WTC11 (cell line): Measurements from ENCODE around the gene NID2. TPM values are rescaled to one million over a fixed set of nuclear protein-coding genes. Genes with fewer than 3 reads are reported as not detected.

Source experiments
- ATAC-seq: fragments of 200-7000 bp; cut with Tn5 transposase; 2 replicates; pipeline ENCODE4 v1.10.0; 2021; ENCODE audit warnings: mild to moderate bottlenecking, moderate library complexity
- CTCF ChIA-PET: fragments of 300-600 bp; sonication (Branson Sonifier 250); formaldehyde crosslinking; loops from one replicate; lab custom pipeline; 2021; ENCODE audit warnings: antibody characterized with exemption; lab: Charles Lee
- POLR2A ChIA-PET: fragments of 350-600 bp; sonication (Branson Sonifier 250); formaldehyde crosslinking; loops from one replicate; lab custom pipeline; 2021; ENCODE audit warnings: antibody characterized with exemption; lab: Charles Lee
- DNase-seq: peaks from one replicate; pipeline ENCODE4 v3.0.0; 2021; ENCODE audit warnings: low spot score
- H3K27ac Mint-ChIP-seq: 2 replicates; pipeline ENCODE4 v1.8.0; 2021; ENCODE audit warnings: mixed read lengths
- H3K27me3 Mint-ChIP-seq: 2 replicates; pipeline ENCODE4 v1.8.0; 2021; ENCODE audit warnings: low read depth, mild to moderate bottlenecking, moderate library complexity, mixed read lengths
- H3K36me3 Mint-ChIP-seq: 2 replicates; pipeline ENCODE4 v1.8.0; 2021; ENCODE audit warnings: mixed read lengths
- H3K4me1 Mint-ChIP-seq: 2 replicates; pipeline ENCODE4 v1.8.0; 2022; ENCODE audit warnings: mixed read lengths
- H3K4me3 Mint-ChIP-seq: 2 replicates; pipeline ENCODE4 v1.8.0; 2021; ENCODE audit warnings: mild to moderate bottlenecking, moderate library complexity, mixed read lengths
- H3K9me3 Mint-ChIP-seq: 2 replicates; pipeline ENCODE4 v1.8.0; 2021; ENCODE audit warnings: mixed read lengths
- MYBL2 ChIP-seq: sonication (generic); formaldehyde crosslinking; IDR thresholded peaks from 2 replicates; pipeline ENCODE4 v1.8.1; 2023; ENCODE audit warnings: mild to moderate bottlenecking, moderate library complexity, missing genetic modification reagents
- NFE2L1 ChIP-seq: sonication (generic); formaldehyde crosslinking; IDR thresholded peaks from 2 replicates; pipeline ENCODE4 v1.8.1; 2023; ENCODE audit warnings: missing genetic modification reagents
- OVOL2 ChIP-seq: fragments of 250-450 bp; sonication (Bioruptor Pico); IDR thresholded peaks from 2 replicates; pipeline ENCODE4 v1.9.0; 2021; ENCODE audit warnings: mild to moderate bottlenecking, borderline replicate concordance
- RORB ChIP-seq: fragments of 250-450 bp; sonication (Bioruptor Pico); IDR thresholded peaks from 2 replicates; pipeline ENCODE4 v1.9.0; 2021; ENCODE audit warnings: mild to moderate bottlenecking
- TP53 ChIP-seq: sonication (generic); formaldehyde crosslinking; IDR thresholded peaks from 2 replicates; pipeline ENCODE4 v1.8.1; 2023; ENCODE audit warnings: mild to moderate bottlenecking, missing genetic modification reagents
- ZNF121 ChIP-seq: sonication (generic); formaldehyde crosslinking; IDR thresholded peaks from 2 replicates; pipeline ENCODE4 v1.8.0; 2023; ENCODE audit warnings: missing genetic modification reagents
- ZNF138 ChIP-seq: sonication (generic); formaldehyde crosslinking; conservative IDR thresholded peaks from 2 replicates; pipeline ENCODE4 v1.8.1; 2022; ENCODE audit warnings: mild to moderate bottlenecking, moderate library complexity, missing genetic modification reagents
- total RNA-seq: library from RNA; stranded (reverse); gene quantifications from 3 replicates; pipeline ENCODE4 v1.2.3, GENCODE V29; 2021
- TF ChIP-seq, protein P1 (sequence below): sonication (generic); formaldehyde crosslinking; IDR thresholded peaks from 2 replicates; pipeline ENCODE4 v1.8.0; 2023; ENCODE audit warnings: mild to moderate bottlenecking, missing genetic modification reagents
- TF ChIP-seq, protein P2 (sequence below): fragments of 250-450 bp; sonication (Bioruptor Pico); IDR thresholded peaks from 2 replicates; pipeline ENCODE4 v1.9.0; 2021; ENCODE audit warnings: mild to moderate bottlenecking
- TF ChIP-seq, protein P3 (sequence below): sonication (generic); formaldehyde crosslinking; IDR thresholded peaks from 2 replicates; pipeline ENCODE4 v1.8.0; 2022; ENCODE audit warnings: mild to moderate bottlenecking, missing genetic modification reagents
- TF ChIP-seq, protein P4 (sequence below): sonication (generic); formaldehyde crosslinking; IDR thresholded peaks from 2 replicates; pipeline ENCODE4 v1.8.0; 2023; ENCODE audit warnings: missing genetic modification reagents, mild to moderate bottlenecking, borderline replicate concordance
- TF ChIP-seq, protein P5 (sequence below): sonication (generic); formaldehyde crosslinking; IDR thresholded peaks from 2 replicates; pipeline ENCODE4 v1.8.0; 2022; ENCODE audit warnings: mild to moderate bottlenecking, missing genetic modification reagents
- TF ChIP-seq, protein P6 (sequence below): fragments of 250-450 bp; sonication (Bioruptor Pico); IDR thresholded peaks from 2 replicates; pipeline ENCODE4 v1.8.0; 2021; ENCODE audit warnings: mild to moderate bottlenecking
- TF ChIP-seq, protein P7 (sequence below): fragments of 250-450 bp; sonication (Bioruptor Pico); IDR thresholded peaks from 2 replicates; pipeline ENCODE4 v2.1.2; 2022; ENCODE audit warnings: mild to moderate bottlenecking, moderate library complexity
- TF ChIP-seq, protein P8 (sequence below): sonication (generic); formaldehyde crosslinking; IDR thresholded peaks from 2 replicates; pipeline ENCODE4 v1.8.0; 2022; ENCODE audit warnings: mild to moderate bottlenecking, missing genetic modification reagents

Gene NID2
- total RNA-seq, 1 experiment from 2014 or later: 5.4 TPM

DNA sequence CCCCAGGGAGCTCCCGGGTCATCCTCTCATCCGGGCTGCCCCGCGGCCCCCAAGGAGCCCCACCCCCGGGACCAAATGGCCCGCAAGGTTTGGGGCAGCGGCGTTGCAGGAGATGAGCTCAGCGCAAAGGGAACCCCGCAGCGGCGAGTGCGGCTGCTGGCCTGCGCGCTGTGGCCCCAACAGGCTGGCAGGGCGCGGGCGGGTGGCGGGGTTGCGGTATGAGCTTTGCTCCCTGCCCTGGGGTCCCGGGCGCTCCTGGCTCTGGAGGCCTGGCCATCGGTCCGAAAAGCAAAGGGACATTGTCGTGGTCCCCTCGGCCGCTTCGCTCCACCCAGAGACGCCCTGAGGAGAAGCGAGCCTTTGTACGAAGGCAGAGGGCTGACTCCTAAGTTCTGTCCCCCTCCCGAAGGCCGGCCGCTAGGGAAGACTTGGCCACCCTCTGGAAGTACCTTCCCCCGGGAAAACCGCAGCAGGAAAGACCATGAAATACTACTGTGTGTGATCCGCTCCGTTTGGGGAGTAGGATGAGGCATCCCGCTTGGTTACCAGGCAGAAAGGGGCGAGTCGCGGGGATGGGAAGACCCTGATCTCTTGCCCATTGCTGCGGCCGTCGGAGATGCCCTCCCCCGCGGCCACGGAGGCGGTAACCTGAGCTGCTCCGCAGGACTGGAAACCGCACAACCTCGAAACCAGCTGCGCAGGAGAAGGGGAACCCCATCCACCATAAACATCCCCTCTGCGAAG, 620 bp upstream of the NID2 start (continued):
- TF ChIP-seq, protein P1, sequence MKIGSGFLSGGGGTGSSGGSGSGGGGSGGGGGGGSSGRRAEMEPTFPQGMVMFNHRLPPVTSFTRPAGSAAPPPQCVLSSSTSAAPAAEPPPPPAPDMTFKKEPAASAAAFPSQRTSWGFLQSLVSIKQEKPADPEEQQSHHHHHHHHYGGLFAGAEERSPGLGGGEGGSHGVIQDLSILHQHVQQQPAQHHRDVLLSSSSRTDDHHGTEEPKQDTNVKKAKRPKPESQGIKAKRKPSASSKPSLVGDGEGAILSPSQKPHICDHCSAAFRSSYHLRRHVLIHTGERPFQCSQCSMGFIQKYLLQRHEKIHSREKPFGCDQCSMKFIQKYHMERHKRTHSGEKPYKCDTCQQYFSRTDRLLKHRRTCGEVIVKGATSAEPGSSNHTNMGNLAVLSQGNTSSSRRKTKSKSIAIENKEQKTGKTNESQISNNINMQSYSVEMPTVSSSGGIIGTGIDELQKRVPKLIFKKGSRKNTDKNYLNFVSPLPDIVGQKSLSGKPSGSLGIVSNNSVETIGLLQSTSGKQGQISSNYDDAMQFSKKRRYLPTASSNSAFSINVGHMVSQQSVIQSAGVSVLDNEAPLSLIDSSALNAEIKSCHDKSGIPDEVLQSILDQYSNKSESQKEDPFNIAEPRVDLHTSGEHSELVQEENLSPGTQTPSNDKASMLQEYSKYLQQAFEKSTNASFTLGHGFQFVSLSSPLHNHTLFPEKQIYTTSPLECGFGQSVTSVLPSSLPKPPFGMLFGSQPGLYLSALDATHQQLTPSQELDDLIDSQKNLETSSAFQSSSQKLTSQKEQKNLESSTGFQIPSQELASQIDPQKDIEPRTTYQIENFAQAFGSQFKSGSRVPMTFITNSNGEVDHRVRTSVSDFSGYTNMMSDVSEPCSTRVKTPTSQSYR (CRISPR knock-in tag): 0 out of 2 replicates have a peak, but pooled peaks have one; percentile 8
- 0 out of 2 replicates have a peak, but pooled peaks have one; percentile 23 for TF ChIP-seq TP53

DNA sequence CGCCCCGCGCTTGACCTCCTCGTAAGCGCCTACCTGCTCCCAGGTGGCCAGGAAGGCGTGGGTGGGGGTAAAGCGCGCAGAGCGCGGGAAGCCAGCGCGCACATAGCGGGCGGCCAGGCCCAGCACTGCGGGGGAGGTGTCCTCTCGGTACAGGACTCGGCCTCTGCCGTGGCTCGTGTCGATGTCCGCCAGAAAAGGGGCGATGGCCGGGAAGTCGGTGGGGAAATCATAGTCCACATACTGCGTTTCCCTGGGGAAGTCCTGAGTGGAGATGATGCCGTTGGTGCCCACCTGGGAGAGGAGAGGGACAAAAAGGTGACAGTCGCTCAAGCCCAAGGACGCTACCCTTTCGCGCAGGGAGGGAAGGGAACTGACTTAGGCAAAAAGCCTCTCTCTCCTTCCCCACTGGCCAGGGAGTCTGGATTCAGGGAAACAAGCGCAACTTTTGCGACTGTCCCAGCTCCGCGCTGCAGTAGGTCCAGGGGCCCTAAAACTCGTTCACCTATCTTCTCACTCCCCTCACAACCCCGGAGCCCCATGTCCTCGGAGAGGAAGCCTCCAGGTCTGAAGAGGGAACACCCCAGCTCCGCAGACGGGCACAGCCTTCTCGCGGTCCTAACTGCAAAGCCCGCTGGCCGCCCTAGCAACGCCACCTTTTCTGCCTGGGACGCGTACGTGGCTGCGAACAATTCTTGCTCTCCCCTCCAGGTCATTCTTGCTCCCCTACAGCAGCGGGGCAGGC, 815 bp downstream of the NID2 start:
- peak; percentile 47 for DNase-seq
- TF ChIP-seq, protein P2, sequence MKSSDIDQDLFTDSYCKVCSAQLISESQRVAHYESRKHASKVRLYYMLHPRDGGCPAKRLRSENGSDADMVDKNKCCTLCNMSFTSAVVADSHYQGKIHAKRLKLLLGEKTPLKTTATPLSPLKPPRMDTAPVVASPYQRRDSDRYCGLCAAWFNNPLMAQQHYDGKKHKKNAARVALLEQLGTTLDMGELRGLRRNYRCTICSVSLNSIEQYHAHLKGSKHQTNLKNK (CRISPR knock-in tag): no peak
- TF ChIP-seq, protein P3, sequence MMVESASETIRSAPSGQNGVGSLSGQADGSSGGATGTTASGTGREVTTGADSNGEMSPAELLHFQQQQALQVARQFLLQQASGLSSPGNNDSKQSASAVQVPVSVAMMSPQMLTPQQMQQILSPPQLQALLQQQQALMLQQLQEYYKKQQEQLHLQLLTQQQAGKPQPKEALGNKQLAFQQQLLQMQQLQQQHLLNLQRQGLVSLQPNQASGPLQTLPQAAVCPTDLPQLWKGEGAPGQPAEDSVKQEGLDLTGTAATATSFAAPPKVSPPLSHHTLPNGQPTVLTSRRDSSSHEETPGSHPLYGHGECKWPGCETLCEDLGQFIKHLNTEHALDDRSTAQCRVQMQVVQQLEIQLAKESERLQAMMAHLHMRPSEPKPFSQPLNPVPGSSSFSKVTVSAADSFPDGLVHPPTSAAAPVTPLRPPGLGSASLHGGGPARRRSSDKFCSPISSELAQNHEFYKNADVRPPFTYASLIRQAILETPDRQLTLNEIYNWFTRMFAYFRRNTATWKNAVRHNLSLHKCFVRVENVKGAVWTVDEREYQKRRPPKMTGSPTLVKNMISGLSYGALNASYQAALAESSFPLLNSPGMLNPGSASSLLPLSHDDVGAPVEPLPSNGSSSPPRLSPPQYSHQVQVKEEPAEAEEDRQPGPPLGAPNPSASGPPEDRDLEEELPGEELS (CRISPR knock-in tag): no peak
- TF ChIP-seq ZNF121 (CRISPR knock-in tag): peak; percentile 67; the same call in 1 of the 2 replicates
- TF ChIP-seq MYBL2 (CRISPR knock-in tag): no peak
- TF ChIP-seq ZNF138 (CRISPR knock-in tag): no peak
- no peak for TF ChIP-seq NFE2L1 (CRISPR knock-in tag)
- peak; percentile 34; the same call in 1 of the 2 replicates for TF ChIP-seq TP53
- TF ChIP-seq, protein P4, sequence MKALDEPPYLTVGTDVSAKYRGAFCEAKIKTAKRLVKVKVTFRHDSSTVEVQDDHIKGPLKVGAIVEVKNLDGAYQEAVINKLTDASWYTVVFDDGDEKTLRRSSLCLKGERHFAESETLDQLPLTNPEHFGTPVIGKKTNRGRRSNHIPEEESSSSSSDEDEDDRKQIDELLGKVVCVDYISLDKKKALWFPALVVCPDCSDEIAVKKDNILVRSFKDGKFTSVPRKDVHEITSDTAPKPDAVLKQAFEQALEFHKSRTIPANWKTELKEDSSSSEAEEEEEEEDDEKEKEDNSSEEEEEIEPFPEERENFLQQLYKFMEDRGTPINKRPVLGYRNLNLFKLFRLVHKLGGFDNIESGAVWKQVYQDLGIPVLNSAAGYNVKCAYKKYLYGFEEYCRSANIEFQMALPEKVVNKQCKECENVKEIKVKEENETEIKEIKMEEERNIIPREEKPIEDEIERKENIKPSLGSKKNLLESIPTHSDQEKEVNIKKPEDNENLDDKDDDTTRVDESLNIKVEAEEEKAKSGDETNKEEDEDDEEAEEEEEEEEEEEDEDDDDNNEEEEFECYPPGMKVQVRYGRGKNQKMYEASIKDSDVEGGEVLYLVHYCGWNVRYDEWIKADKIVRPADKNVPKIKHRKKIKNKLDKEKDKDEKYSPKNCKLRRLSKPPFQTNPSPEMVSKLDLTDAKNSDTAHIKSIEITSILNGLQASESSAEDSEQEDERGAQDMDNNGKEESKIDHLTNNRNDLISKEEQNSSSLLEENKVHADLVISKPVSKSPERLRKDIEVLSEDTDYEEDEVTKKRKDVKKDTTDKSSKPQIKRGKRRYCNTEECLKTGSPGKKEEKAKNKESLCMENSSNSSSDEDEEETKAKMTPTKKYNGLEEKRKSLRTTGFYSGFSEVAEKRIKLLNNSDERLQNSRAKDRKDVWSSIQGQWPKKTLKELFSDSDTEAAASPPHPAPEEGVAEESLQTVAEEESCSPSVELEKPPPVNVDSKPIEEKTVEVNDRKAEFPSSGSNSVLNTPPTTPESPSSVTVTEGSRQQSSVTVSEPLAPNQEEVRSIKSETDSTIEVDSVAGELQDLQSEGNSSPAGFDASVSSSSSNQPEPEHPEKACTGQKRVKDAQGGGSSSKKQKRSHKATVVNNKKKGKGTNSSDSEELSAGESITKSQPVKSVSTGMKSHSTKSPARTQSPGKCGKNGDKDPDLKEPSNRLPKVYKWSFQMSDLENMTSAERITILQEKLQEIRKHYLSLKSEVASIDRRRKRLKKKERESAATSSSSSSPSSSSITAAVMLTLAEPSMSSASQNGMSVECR (CRISPR knock-in tag): no peak
- TF ChIP-seq, protein P5, sequence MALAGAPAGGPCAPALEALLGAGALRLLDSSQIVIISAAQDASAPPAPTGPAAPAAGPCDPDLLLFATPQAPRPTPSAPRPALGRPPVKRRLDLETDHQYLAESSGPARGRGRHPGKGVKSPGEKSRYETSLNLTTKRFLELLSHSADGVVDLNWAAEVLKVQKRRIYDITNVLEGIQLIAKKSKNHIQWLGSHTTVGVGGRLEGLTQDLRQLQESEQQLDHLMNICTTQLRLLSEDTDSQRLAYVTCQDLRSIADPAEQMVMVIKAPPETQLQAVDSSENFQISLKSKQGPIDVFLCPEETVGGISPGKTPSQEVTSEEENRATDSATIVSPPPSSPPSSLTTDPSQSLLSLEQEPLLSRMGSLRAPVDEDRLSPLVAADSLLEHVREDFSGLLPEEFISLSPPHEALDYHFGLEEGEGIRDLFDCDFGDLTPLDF (CRISPR knock-in tag): no peak
- TF ChIP-seq, protein P6, sequence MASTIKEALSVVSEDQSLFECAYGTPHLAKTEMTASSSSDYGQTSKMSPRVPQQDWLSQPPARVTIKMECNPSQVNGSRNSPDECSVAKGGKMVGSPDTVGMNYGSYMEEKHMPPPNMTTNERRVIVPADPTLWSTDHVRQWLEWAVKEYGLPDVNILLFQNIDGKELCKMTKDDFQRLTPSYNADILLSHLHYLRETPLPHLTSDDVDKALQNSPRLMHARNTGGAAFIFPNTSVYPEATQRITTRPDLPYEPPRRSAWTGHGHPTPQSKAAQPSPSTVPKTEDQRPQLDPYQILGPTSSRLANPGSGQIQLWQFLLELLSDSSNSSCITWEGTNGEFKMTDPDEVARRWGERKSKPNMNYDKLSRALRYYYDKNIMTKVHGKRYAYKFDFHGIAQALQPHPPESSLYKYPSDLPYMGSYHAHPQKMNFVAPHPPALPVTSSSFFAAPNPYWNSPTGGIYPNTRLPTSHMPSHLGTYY: no peak
- TF ChIP-seq OVOL2 (CRISPR knock-in tag): no peak
- TF ChIP-seq, protein P7, sequence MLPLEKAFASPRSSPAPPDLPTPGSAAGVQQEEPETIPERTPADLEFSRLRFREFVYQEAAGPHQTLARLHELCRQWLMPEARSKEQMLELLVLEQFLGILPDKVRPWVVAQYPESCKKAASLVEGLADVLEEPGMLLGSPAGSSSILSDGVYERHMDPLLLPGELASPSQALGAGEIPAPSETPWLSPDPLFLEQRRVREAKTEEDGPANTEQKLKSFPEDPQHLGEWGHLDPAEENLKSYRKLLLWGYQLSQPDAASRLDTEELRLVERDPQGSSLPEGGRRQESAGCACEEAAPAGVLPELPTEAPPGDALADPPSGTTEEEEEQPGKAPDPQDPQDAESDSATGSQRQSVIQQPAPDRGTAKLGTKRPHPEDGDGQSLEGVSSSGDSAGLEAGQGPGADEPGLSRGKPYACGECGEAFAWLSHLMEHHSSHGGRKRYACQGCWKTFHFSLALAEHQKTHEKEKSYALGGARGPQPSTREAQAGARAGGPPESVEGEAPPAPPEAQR (CRISPR knock-in tag): no peak
- TF ChIP-seq, protein P8, sequence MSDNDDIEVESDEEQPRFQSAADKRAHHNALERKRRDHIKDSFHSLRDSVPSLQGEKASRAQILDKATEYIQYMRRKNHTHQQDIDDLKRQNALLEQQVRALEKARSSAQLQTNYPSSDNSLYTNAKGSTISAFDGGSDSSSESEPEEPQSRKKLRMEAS (CRISPR knock-in tag): 0 out of 2 replicates have a peak, but pooled peaks have one; percentile 36
- no peak for TF ChIP-seq RORB (CRISPR knock-in tag)
- ChIA-PET CTCF (interaction anchor here (1.4 to 5.3 kb wide), 4 partner anchors 13 to 224 kb away, joined by 3 to 55 read pairs (median 14); no protein-coding TSS in a partner anchor), POLR2A (interaction anchor here (1.1 kb wide), 1 partner anchor 484 kb away, joined by 4 read pairs; the partner anchor contains the start of genes GPR137C and TXNDC16)
- Mint-ChIP-seq H3K27me3 (peaks cover 63% of the 10 kb centered on the region), H3K9me3 (no peaks in the 10 kb centered on the region), H3K4me3 (peak overlapping the region; percentile 77), H3K27ac (no peak overlapping the region), H3K36me3 (no peaks in the 10 kb centered on the region), H3K4me1 (peaks cover 19% of the 10 kb centered on the region)
- peak; percentile 16 for ATAC-seq
